OCI-LY7 (cell line): Measurements from ENCODE around the gene TEKT2. TPM values are rescaled to one million over a fixed set of nuclear protein-coding genes. Genes with fewer than 3 reads are reported as not detected.

Experiments
- BruUV-seq: library from RNA; stranded (reverse); fragments of 400-500 nt; replicated peaks from 2 replicates; lab custom pipeline; 2021; lab: Mats Ljungman, UMichigan
- CTCF ChIA-PET: fragments of 300-600 bp; sonication (Branson Sonifier 250); formaldehyde crosslinking; loops from one replicate; lab custom pipeline; 2022; ENCODE audit warnings: antibody characterized with exemption; ENCODE audit not compliant: unreplicated experiment; lab: Charles Lee
- POLR2A ChIA-PET: fragments of 300-600 bp; sonication (Branson Sonifier 250); formaldehyde crosslinking; loops from one replicate; lab custom pipeline; 2022; ENCODE audit warnings: antibody characterized with exemption; lab: Charles Lee
- DNase-seq: peaks from one replicate; pipeline ENCODE4 v3.0.0-alpha.2; 2015; ENCODE audit warnings: low spot score
- H2AFZ ChIP-seq: fragments of 200-600 bp; sonication (generic), shearing (Covaris generic); 2 replicates; pipeline ENCODE4 v1.6.1; 2014; ENCODE audit warnings: mild to moderate bottlenecking, antibody characterized with exemption, low read length, moderate library complexity
- H3K27ac ChIP-seq: fragments of 200-600 bp; sonication (generic); 2 replicates; pipeline ENCODE4 v1.5.1; 2014; ENCODE audit warnings: mixed run types, low read depth, mild to moderate bottlenecking, moderate library complexity, low read length, inconsistent platforms; ENCODE audit not compliant: poor library complexity, severe bottlenecking
- H3K36me3 ChIP-seq: fragments of 200-600 bp; sonication (generic); 2 replicates; pipeline ENCODE4 v1.6.1; 2014; ENCODE audit warnings: mild to moderate bottlenecking, antibody characterized with exemption, low read length, moderate library complexity, mixed read lengths; ENCODE audit not compliant: insufficient read depth
- H3K4me1 ChIP-seq: fragments of 200-600 bp; sonication (generic); 2 replicates; pipeline ENCODE4 v1.5.1; 2014; ENCODE audit warnings: mild to moderate bottlenecking, low read length; ENCODE audit not compliant: insufficient read depth, poor library complexity, severe bottlenecking
- H3K4me2 ChIP-seq: fragments of 200-600 bp; sonication (generic); 2 replicates; pipeline ENCODE4 v1.6.1; 2014; ENCODE audit warnings: mild to moderate bottlenecking, low read length
- H3K4me3 ChIP-seq: fragments of 200-600 bp; sonication (generic); 2 replicates; pipeline ENCODE4 v1.5.1; 2014; ENCODE audit warnings: mild to moderate bottlenecking, low read depth, low read length; ENCODE audit not compliant: poor library complexity, severe bottlenecking
- H3K79me2 ChIP-seq: fragments of 200-600 bp; sonication (generic); 2 replicates; pipeline ENCODE4 v1.6.1; 2016; ENCODE audit warnings: low read depth, mild to moderate bottlenecking, low read length, moderate library complexity, mixed read lengths; ENCODE audit not compliant: insufficient read depth
- H3K9me2 ChIP-seq: fragments of 200-600 bp; sonication (generic); 2 replicates; pipeline ENCODE4 v1.6.1; 2016; ENCODE audit warnings: mild to moderate bottlenecking, low read length, mixed read lengths; ENCODE audit not compliant: insufficient read depth
- H3K9me3 ChIP-seq: fragments of 200-600 bp; sonication (generic); 2 replicates; pipeline ENCODE4 v1.6.1; 2014; ENCODE audit warnings: mild to moderate bottlenecking, mixed run types, low read length, mixed read lengths
- H4K20me1 ChIP-seq: fragments of 200-600 bp; sonication (generic); 2 replicates; pipeline ENCODE4 v1.6.1; 2014; ENCODE audit warnings: mild to moderate bottlenecking, antibody characterized with exemption, low read length, moderate library complexity, mixed read lengths; ENCODE audit not compliant: insufficient read depth
- CTCF ChIP-seq: fragments of 200-600 bp; sonication (generic); conservative IDR thresholded peaks from 2 replicates; pipeline ENCODE4 v1.5.1; 2014; ENCODE audit warnings: mild to moderate bottlenecking, antibody characterized with exemption, low read length, moderate library complexity, mixed read lengths
- EZH2phosphoT487 ChIP-seq: fragments of 200-600 bp; sonication (generic); IDR thresholded peaks from 2 replicates; pipeline ENCODE4 v1.6.1; 2018; ENCODE audit warnings: low read depth, borderline replicate concordance, mild to moderate bottlenecking, mixed run types, antibody characterized with exemption, low read length, moderate library complexity, mixed read lengths
- intact Hi-C: fragments of 100-400 bp; cut with micrococcal nuclease; formaldehyde crosslinking; loops from one replicate; pipeline ENCODE4 v1.10.0; 2022; ENCODE audit not compliant: unreplicated experiment
- total RNA-seq, 2 experiments: library from RNA; depleted of rRNA in 1 of 2; stranded (reverse); fragments of >200 nt in 1 of 2; shearing (Covaris generic) in 1 of 2; gene quantifications; 2 replicates each; pipeline ENCODE4 v1.2.3, GENCODE V29; 2014 to 2022

The TEKT2 gene
- total RNA-seq, 2 experiments from 2014 or later, result not detected

GRCh38 chr1:36107394-36107793 is 23.5 kb downstream of the TEKT2 start:
- Histone ChIP-seq H4K20me1 (no peaks in the 10 kb centered on the region), H3K36me3 (no peaks in the 10 kb centered on the region), H3K4me2 (no peak overlapping the region), H2AFZ (no peak overlapping the region), H3K27ac (no peak overlapping the region), H3K4me1 (no peaks in the 10 kb centered on the region), H3K9me3 (no peaks in the 10 kb centered on the region), H3K79me2 (no peaks in the 10 kb centered on the region), H3K9me2 (no peaks in the 10 kb centered on the region), H3K4me3 (no peak overlapping the region)
- no TSS peak for BruUV-seq
- ChIA-PET CTCF (no interaction called here), POLR2A (no interaction called here)
- DNase-seq, result no peak
- intact Hi-C loops, result no loop called here
- no peak for TF ChIP-seq EZH2phosphoT487
- TF ChIP-seq CTCF, result no peak

GRCh38 chr1:36108314-36108713 is 24.4 kb downstream of the TEKT2 start:
- Histone ChIP-seq H4K20me1 (no peaks in the 10 kb centered on the region), H3K36me3 (no peaks in the 10 kb centered on the region), H3K4me2 (no peak overlapping the region), H3K9me2 (no peaks in the 10 kb centered on the region), H3K4me3 (no peak overlapping the region), H2AFZ (no peak overlapping the region), H3K79me2 (no peaks in the 10 kb centered on the region), H3K4me1 (no peaks in the 10 kb centered on the region), H3K27ac (no peak overlapping the region), H3K9me3 (no peaks in the 10 kb centered on the region)
- intact Hi-C loops, result no loop called here
- no peak for DNase-seq
- TF ChIP-seq CTCF (no peak), EZH2phosphoT487 (no peak)
- BruUV-seq, result no TSS peak
- ChIA-PET POLR2A (no interaction called here), CTCF (no interaction called here)

- Histone ChIP-seq H3K4me3 (no peak overlapping the region), H4K20me1 (no peaks in the 10 kb centered on the region), H3K79me2 (no peaks in the 10 kb centered on the region), H3K9me2 (no peaks in the 10 kb centered on the region), H2AFZ (no peak overlapping the region), H3K36me3 (no peaks in the 10 kb centered on the region), H3K9me3 (no peaks in the 10 kb centered on the region), H3K4me1 (no peaks in the 10 kb centered on the region), H3K27ac (no peak overlapping the region), H3K4me2 (no peak overlapping the region)
- CTCF ChIA-PET, result no interaction called here
- no TSS peak for BruUV-seq
- TF ChIP-seq CTCF (no peak), EZH2phosphoT487 (no peak)
- POLR2A ChIA-PET, result interaction anchor here (0.6 kb wide), 1 partner anchor 52 kb away, joined by 3 read pairs; no protein-coding TSS in a partner anchor
- intact Hi-C loops, result no loop called here
- DNase-seq, result no peak
Observed at GRCh38 chr1:36109041-36109679, 25.3 kb downstream of the TEKT2 start.
